Ascending aorta (tissue), 2 donors: ENCODE measurements around the gene PRR14. TPM values are rescaled to one million over a fixed set of nuclear protein-coding genes. Genes with fewer than 3 reads are reported as not detected.
A peak's percentile ranks its signal among the peaks of the same experiment; 100 is the strongest.

Source experiments
- DNase-seq, 2 donors: peaks; one replicate each; pipeline ENCODE4 v3.0.0-alpha.2; 2019; ENCODE audit warnings: low spot score in 2 of 2
- H3K27ac ChIP-seq, 2 donors: fragments of 200-600 bp; sonication (generic); one replicate each; pipeline ENCODE4 v1.5.1; 2016 to 2017; ENCODE audit warnings: mild to moderate bottlenecking in 1 of 2
- H3K27me3 ChIP-seq: fragments of 200-600 bp; sonication (generic); one replicate; pipeline ENCODE4 v1.5.1; 2017
- H3K36me3 ChIP-seq, 2 donors: fragments of 200-600 bp; sonication (generic); one replicate each; pipeline ENCODE4 v1.5.1; 2016
- H3K4me1 ChIP-seq, 2 donors: fragments of 200-600 bp; sonication (generic); one replicate each; pipeline ENCODE4 v1.5.1; 2016 to 2017; ENCODE audit warnings: mild to moderate bottlenecking in 1 of 2
- H3K4me3 ChIP-seq, 2 donors: fragments of 200-600 bp; sonication (generic); one replicate each; pipeline ENCODE4 v1.5.1; 2016 to 2017; ENCODE audit warnings: mild to moderate bottlenecking in 1 of 2
- H3K9me3 ChIP-seq, 2 donors: fragments of 200-600 bp; sonication (generic); one replicate each; pipeline ENCODE4 v1.5.1; 2016
- CTCF ChIP-seq, 3 experiments: fragments of 200-600 bp in 2 of 3; fragments of 450-650 bp in 1 of 3; sonication (generic) in 2 of 3; IDR thresholded peaks; one replicate each; pipeline ENCODE4 v1.5.1; 2016 to 2019; ENCODE audit warnings: antibody characterized with exemption in 3 of 3, mild to moderate bottlenecking in 1 of 3, moderate library complexity in 1 of 3
- intact Hi-C: fragments of 100-400 bp; cut with DNase I; formaldehyde crosslinking; loops from one replicate; pipeline ENCODE4 v1.15.1; 2023
- total RNA-seq: library from RNA; depleted of rRNA; stranded (reverse); fragments of >200 nt; gene quantifications from one replicate; pipeline ENCODE4 v1.1.0, GENCODE V29; 2016

Gene PRR14
- total RNA-seq, 1 donor from 2014 or later, result 124 TPM

- intact Hi-C loops, result loop anchor here (1.0 to 10.0 kb wide), 15 partner anchors 8 to 799 kb away; partner anchors contain the start of genes ALDOA, ARMC5, PHKG2 and PRR14
- peak; percentile 74 to 80 (median 80) for TF ChIP-seq CTCF (IDR thresholded peaks at IDR 0.05)
- Histone ChIP-seq H3K4me3 (peak within 1 kb of the TSS; percentile 89 to 96), H3K27ac (peak within 1 kb of the TSS; percentile 98 to 99), H3K27me3 (no peaks in the 10 kb centered on the region), H3K9me3 (no peaks in the 10 kb centered on the region), H3K36me3 (peaks cover 56 to 61% of the 10 kb centered on the region in 2 donors), H3K4me1 (peaks cover 26 to 34% of the 10 kb centered on the region in 2 donors)
- DNase-seq, result peak; percentile 100
Observed at GRCh38 chr16:30657866-30658730, 7.3 kb downstream of the PRR14 start, which contains the start of gene FBRS. Gene FBRS, plus strand, starts transcription at chr16:30658431. Its CDS starts 1,088 bp downstream, at chr16:30659519.

- intact Hi-C loops, result loop anchor here (1.0 to 10.0 kb wide), 16 partner anchors 9 to 798 kb away; partner anchors contain the start of genes ALDOA, ARMC5, PHKG2 and PRR14
Observed at GRCh38 chr16:30658731-30659506, 8.2 kb downstream of the PRR14 start.

GRCh38 chr16:30659507-30660423, 9.0 kb downstream of the PRR14 start:
- TF ChIP-seq CTCF (IDR thresholded peaks at IDR 0.05), result peak in 1 of 3 experiments; percentile 31
- H3K36me3 ChIP-seq, result peaks cover 56 to 61% of the 10 kb centered on the region in 2 donors
- no peaks in the 10 kb centered on the region for H3K9me3 ChIP-seq
- intact Hi-C loops, result loop anchor here (1.0 to 10.0 kb wide), 11 partner anchors 25 to 798 kb away; partner anchors contain the start of genes ALDOA, ARMC5, PHKG2 and TBC1D10B
- H3K4me3 ChIP-seq, result peak overlapping the region; percentile 89 to 96
- H3K27ac ChIP-seq, result peak overlapping the region; percentile 98 to 99
- peaks cover 26 to 32% of the 10 kb centered on the region in 2 donors for H3K4me1 ChIP-seq
- H3K27me3 ChIP-seq, result no peaks in the 10 kb centered on the region
- no peak for DNase-seq

More at GRCh38 chr16:30658731-30659506, 8.2 kb downstream of the PRR14 start:
- Histone ChIP-seq H3K36me3 (peaks cover 56 to 61% of the 10 kb centered on the region in 2 donors), H3K27ac (peak overlapping the region; percentile 98 to 99), H3K4me3 (peak overlapping the region; percentile 89 to 96), H3K4me1 (peaks cover 26 to 32% of the 10 kb centered on the region in 2 donors), H3K27me3 (no peaks in the 10 kb centered on the region), H3K9me3 (no peaks in the 10 kb centered on the region)
- peak in 1 of 3 experiments; percentile 11 for TF ChIP-seq CTCF (IDR thresholded peaks at IDR 0.05)
- DNase-seq, result peak; percentile 68 to 94

GRCh38 chr16:30660424-30661261, 9.9 kb downstream of the PRR14 start:
- peak overlapping the region; percentile 98 to 99 for H3K27ac ChIP-seq
- no peaks in the 10 kb centered on the region for H3K9me3 ChIP-seq
- no peaks in the 10 kb centered on the region for H3K27me3 ChIP-seq
- peaks cover 26 to 32% of the 10 kb centered on the region in 2 donors for H3K4me1 ChIP-seq
- intact Hi-C loops, result no loop called here
- H3K4me3 ChIP-seq, result peak overlapping the region; percentile 89 to 96
- no peak for TF ChIP-seq CTCF (IDR thresholded peaks at IDR 0.05)
- H3K36me3 ChIP-seq, result peaks cover 56 to 61% of the 10 kb centered on the region in 2 donors
- no peak for DNase-seq
